Measurements from ENCODE around the gene PHKB.

Gene PHKB

GRCh38 chr16:47657032-47657431, 195.9 kb downstream of the PHKB start:
- FAIRE-seq (no peak), DNase-seq (ENCODE audit: insufficient read length, low spot score) (no peak)
- TF ChIP-seq CTCF (IDR thresholded peaks at IDR 0.05; ENCODE audit: insufficient read depth, missing control alignments) = no peak

GRCh38 chr16:47657977-47658376, 196.8 kb downstream of the PHKB start:
- TF ChIP-seq CTCF (IDR thresholded peaks at IDR 0.05; ENCODE audit: insufficient read depth, missing control alignments) = no peak
- DNase-seq (ENCODE audit: insufficient read length, low spot score) = no peak
- no peak for FAIRE-seq

GRCh38 chr16:47660540-47660939, 199.4 kb downstream of the PHKB start:
- TF ChIP-seq CTCF (IDR thresholded peaks at IDR 0.05; ENCODE audit: insufficient read depth, missing control alignments) = no peak
- DNase-seq (ENCODE audit: insufficient read length, low spot score) (no peak), FAIRE-seq (no peak)

- FAIRE-seq (no peak), DNase-seq (ENCODE audit: insufficient read length, low spot score) (no peak)
- no peak for TF ChIP-seq CTCF (IDR thresholded peaks at IDR 0.05; ENCODE audit: insufficient read depth, missing control alignments)
Observed at GRCh38 chr16:47664653-47665325, 203.7 kb downstream of the PHKB start.

- no peak for TF ChIP-seq CTCF (IDR thresholded peaks at IDR 0.05; ENCODE audit: insufficient read depth, missing control alignments)
- no peak for DNase-seq (ENCODE audit: insufficient read length, low spot score)
- FAIRE-seq = no peak
Observed at GRCh38 chr16:47666434-47666833, 205.3 kb downstream of the PHKB start.

GRCh38 chr16:47667956-47668355, 206.8 kb downstream of the PHKB start:
- no peak for TF ChIP-seq CTCF (IDR thresholded peaks at IDR 0.05; ENCODE audit: insufficient read depth, missing control alignments)
- no peak for DNase-seq (ENCODE audit: insufficient read length, low spot score)
- FAIRE-seq = no peak

GRCh38 chr16:47672475-47672874, 211.3 kb downstream of the PHKB start:
- DNase-seq (ENCODE audit: insufficient read length, low spot score) (no peak), FAIRE-seq (no peak)
- no peak for TF ChIP-seq CTCF (IDR thresholded peaks at IDR 0.05; ENCODE audit: insufficient read depth, missing control alignments)

All from D721Med (cell line).